HUES6 (cell line): ENCODE results near the gene TYMP.

ENCODE experiments used
- H3K27ac ChIP-seq: 2 replicates; pipeline ENCODE4 v1.7.0; 2013; ENCODE audit warnings: low read depth, mild to moderate bottlenecking, low read length, inconsistent platforms
- H3K27me3 ChIP-seq: 2 replicates; pipeline ENCODE4 v1.6.1; 2013; ENCODE audit warnings: low read length; ENCODE audit not compliant: control insufficient read depth, insufficient read depth
- H3K36me3 ChIP-seq: 2 replicates; pipeline ENCODE4 v1.6.1; 2013; ENCODE audit warnings: low read length; ENCODE audit not compliant: control insufficient read depth, insufficient read depth
- H3K4me1 ChIP-seq: 2 replicates; pipeline ENCODE4 v1.6.1; 2013; ENCODE audit warnings: low read length; ENCODE audit not compliant: control insufficient read depth, insufficient read depth
- H3K4me3 ChIP-seq: 2 replicates; pipeline ENCODE4 v1.5.1; 2013; ENCODE audit warnings: low read depth, low read length
- H3K9ac ChIP-seq: one replicate; pipeline ENCODE4 v1.6.1; 2013; ENCODE audit warnings: mild to moderate bottlenecking, low read length
- H3K9me3 ChIP-seq: 2 replicates; pipeline ENCODE4 v1.6.1; 2013; ENCODE audit warnings: low read depth, low read length; ENCODE audit not compliant: control insufficient read depth, insufficient read depth

TYMP gene

DNA sequence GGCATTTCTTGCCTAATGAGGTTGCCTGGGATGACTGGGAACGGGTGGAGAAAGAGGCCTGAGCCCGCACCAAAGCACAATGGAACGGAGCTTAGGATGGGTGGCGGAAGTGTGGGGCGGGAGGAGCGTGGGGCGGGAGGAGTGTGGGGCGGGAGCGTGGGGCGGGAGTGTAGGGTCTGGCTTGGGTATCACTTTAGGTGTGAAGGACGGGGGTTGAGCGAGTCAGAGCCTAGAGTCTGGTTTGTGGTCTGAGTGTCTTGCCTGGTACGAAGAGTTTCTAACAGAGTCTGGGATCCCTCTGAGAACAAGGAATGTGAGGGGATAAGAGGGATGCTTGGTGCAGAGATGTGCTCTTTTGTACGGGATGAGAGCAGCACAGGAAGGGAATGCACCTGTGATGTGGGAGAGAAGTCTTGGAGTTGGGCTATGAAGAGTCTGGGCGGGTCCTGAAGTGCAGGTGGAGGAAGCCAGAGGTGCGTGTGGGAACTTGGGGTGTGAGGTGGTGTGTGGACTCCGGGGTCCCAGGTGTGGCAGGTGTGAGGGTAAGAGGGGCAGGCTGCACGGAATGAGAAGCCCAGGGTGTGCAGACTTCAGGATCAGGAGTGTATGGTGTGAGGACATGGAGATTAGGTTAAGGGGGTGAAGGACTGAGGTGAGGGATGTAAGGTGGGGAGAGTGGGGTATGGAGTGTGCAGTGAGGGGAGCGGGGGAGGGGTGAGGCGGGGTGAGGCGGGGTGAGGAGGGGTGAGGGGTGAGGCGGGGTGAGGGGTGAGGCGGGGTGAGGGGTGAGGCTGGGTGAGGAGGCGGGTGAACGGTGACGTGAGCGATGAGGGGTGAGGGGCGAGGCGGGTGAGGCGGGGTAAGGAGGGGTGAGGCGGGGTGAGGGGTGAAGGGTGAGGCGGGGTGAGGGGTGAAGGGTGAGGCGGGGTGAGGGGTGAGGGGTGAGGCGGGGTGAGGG, 31.9 kb upstream of the TYMP start:
- no peak overlapping the region for H3K9ac ChIP-seq
- H3K27ac ChIP-seq, result no peak overlapping the region
- H3K4me3 ChIP-seq, result no peak overlapping the region
- peaks cover 35% of the 10 kb centered on the region for H3K27me3 ChIP-seq
- H3K9me3 ChIP-seq, result no peaks in the 10 kb centered on the region
- no peaks in the 10 kb centered on the region for H3K36me3 ChIP-seq
- H3K4me1 ChIP-seq, result no peaks in the 10 kb centered on the region

DNA sequence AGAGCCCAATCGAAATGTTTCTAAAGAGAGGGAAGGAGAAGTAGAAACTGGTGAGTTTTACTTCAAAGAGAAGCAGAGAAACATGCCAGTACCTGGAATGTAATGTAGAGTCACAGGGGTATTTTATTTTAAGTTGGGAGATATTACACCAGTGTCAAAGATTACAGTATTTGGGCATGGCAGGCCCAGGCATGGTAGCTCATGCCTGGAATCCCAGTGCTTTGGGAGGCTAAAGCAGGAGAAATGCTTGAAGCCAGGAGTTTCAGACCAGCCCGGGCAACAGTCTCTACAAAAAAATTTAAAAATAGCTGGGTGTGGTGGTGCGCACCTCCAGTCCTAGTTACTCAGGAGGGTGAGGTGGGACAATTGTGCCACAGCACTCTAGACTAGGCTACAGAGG, 30.2 kb upstream of the TYMP start:
- Histone ChIP-seq H3K36me3 (no peaks in the 10 kb centered on the region), H3K4me3 (no peak overlapping the region), H3K27me3 (peaks cover 30% of the 10 kb centered on the region), H3K4me1 (no peaks in the 10 kb centered on the region), H3K27ac (no peak overlapping the region), H3K9ac (no peak overlapping the region), H3K9me3 (no peaks in the 10 kb centered on the region)

DNA sequence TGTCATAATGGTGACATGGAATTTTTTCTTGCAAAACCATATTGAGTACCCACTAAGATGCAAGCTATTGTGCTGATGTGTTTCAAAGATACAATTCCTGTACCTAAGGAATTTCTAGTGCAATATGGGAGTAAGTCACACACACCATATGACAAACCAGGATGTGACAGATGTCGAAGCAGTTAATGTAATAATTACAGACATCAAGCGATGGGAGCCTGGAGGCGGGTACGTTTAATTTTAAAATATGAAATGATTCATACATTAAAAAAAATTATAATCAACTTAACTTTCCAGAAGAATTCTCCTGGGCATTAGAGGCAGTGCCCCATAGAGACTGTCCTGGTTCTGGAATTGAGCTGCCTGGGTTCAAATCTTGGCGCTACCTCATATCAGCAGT, 26.9 kb upstream of the TYMP start:
- H3K36me3 ChIP-seq, result no peaks in the 10 kb centered on the region
- no peaks in the 10 kb centered on the region for H3K9me3 ChIP-seq
- no peaks in the 10 kb centered on the region for H3K4me1 ChIP-seq
- no peak overlapping the region for H3K4me3 ChIP-seq
- no peak overlapping the region for H3K9ac ChIP-seq
- no peak overlapping the region for H3K27ac ChIP-seq
- peaks cover 10% of the 10 kb centered on the region; the same call in 1 of the 2 replicates for H3K27me3 ChIP-seq

DNA sequence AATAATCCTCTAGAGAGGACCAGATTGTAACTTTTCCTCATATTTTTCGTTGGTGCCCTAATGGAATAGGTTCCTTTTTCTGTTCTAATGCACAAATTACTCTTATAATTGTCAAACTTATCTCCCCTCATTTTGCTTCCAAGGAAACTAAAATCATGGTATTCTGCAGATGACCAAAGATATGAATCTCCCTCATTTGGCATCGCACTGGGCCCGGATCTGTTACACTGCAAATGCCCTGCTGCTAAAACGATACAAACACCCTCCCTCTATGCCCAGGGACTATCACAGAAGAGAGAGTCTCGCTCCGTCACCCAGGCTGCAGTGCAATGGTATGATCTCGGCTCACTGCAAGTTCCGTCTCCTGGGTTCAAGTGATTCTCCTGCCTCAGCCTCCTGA, 23.5 kb upstream of the TYMP start:
- Histone ChIP-seq H3K9me3 (no peaks in the 10 kb centered on the region), H3K4me1 (no peaks in the 10 kb centered on the region), H3K4me3 (no peak overlapping the region), H3K27me3 (no peaks in the 10 kb centered on the region), H3K9ac (no peak overlapping the region), H3K27ac (no peak overlapping the region), H3K36me3 (no peaks in the 10 kb centered on the region)

DNA sequence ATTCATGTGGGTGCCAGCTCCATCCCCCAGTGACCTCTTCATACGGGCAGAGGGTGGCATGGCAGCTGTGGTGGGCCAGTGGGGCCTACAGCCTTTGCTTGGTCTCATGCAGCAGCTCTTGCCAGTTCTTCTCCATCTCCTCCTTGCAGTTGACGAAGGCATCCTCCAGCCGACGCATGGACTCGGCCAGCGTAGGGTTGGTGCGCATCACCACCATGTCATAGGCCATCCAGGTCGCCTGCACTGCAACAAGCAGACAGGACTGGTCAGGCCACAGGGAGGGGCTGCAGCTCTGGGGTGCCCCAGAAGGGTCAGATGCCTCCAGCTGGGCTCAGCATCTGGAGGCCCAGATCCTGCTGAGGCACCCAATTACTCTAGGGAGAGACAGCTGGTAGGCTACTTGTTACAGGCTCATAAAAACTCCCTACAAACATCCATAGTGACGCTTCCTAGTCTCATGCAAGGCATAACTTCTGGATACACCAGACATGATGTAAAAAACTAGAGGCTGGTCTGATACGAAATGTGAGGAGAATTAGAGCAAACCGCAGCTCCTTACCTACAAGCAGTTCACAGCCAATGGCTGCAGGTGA, 21.4 kb upstream of the TYMP start:
- Histone ChIP-seq H3K36me3 (no peaks in the 10 kb centered on the region), H3K4me3 (no peak overlapping the region), H3K9ac (no peak overlapping the region), H3K9me3 (no peaks in the 10 kb centered on the region), H3K27me3 (peaks cover 1% of the 10 kb centered on the region), H3K4me1 (no peaks in the 10 kb centered on the region), H3K27ac (no peak overlapping the region)

DNA sequence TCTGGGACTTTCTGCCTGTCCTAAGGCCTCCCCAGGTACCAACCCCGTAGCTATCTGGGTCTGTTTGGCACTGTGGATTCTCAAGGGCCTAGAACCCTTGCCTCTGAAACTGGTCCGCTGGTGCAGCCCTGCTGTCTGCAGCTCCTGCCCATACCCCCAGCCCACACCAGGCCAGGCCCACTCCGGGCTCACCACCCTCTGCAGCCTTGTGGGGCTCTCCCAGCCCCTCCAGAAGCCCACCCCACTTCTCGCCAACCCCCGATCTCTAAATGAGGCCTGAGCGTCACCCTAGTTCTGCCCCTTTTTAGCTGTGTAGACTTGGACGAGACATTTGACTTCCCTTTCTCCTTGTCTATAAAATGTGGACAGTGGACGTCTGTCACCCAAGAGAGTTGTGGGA, 20.6 kb upstream of the TYMP start:
- H3K27ac ChIP-seq, result no peak overlapping the region
- no peaks in the 10 kb centered on the region for H3K36me3 ChIP-seq
- peaks cover 10% of the 10 kb centered on the region for H3K27me3 ChIP-seq
- no peak overlapping the region for H3K9ac ChIP-seq
- H3K4me1 ChIP-seq, result no peaks in the 10 kb centered on the region
- H3K9me3 ChIP-seq, result no peaks in the 10 kb centered on the region
- no peak overlapping the region for H3K4me3 ChIP-seq

DNA sequence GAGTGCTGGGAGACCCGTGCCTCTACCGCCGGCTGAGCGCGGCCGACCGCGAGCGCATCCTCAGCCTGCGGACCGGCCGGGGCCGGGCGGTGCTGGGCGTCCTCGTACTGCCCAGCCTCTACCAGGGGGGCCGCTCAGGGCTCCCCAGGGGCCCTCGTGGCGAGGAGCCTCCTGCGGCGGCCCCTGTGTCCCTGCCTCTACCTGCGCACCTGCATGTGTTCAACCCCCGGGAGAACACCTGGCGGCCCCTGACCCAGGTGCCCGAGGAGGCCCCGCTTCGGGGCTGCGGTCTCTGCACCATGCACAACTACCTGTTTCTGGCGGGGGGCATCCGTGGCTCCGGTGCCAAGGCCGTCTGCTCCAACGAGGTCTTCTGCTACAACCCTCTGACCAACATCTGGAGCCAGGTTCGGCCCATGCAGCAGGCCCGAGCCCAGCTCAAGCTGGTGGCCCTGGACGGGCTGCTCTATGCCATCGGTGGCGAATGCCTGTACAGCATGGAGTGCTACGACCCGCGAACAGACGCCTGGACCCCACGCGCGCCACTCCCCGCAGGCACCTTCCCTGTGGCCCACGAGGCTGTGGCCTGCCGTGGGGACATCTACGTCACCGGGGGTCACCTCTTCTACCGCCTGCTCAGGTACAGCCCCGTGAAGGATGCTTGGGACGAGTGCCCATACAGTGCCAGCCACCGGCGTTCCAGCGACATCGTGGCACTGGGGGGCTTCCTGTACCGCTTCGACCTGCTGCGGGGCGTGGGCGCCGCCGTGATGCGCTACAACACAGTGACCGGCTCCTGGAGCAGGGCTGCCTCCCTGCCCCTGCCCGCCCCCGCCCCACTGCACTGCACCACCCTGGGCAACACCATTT, 19.3 kb upstream of the TYMP start:
- Histone ChIP-seq H3K9me3 (no peaks in the 10 kb centered on the region), H3K4me1 (no peaks in the 10 kb centered on the region), H3K27me3 (peaks cover 22% of the 10 kb centered on the region), H3K9ac (no peak overlapping the region), H3K27ac (no peak overlapping the region), H3K36me3 (no peaks in the 10 kb centered on the region), H3K4me3 (no peak overlapping the region)

DNA sequence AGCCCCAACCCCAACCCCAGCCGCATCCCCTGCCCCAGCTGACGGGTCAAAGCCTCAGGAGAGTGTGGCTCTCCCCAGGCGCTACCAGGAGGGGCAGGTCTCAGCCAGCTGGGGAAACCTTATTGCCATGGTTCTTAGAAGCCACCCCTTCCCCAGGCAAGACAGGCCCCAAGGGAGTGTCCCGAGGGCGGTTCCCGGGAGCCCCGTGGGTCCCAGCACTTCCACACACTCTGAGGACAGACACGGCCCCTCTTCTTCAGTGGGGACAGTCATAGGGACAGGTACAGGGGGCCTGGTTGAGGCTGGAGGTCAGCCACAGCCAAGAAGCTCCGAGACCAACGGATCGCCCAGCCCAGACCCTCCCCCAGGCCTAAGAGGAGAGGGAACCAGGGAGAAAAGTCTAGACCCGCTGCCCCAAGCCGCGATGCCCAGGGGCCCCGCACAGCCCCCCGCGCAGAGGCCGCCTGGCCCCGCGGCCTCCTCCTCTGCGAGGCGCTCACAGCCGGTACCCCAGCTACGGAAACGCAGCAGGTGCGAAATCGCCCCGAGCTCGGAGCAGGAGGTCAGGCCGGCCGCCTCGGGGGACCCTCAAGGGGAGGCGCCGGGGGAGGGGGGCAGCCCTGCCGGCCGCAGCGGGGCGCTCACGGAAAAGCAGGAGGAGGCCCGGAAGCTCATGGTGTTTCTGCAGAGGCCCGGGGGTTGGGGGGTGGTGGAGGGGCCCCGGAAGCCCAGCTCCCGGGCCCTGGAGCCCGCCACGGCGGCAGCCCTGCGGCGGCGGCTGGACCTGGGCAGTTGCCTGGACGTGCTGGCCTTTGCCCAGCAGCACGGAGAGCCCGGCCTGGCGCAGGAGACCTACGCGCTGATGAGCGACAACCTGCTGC, 18.5 kb upstream of the TYMP start:
- Histone ChIP-seq H3K9ac (no peak overlapping the region), H3K27me3 (peaks cover 22% of the 10 kb centered on the region), H3K27ac (no peak overlapping the region), H3K36me3 (no peaks in the 10 kb centered on the region), H3K4me3 (no peak overlapping the region), H3K4me1 (no peaks in the 10 kb centered on the region), H3K9me3 (no peaks in the 10 kb centered on the region)

DNA sequence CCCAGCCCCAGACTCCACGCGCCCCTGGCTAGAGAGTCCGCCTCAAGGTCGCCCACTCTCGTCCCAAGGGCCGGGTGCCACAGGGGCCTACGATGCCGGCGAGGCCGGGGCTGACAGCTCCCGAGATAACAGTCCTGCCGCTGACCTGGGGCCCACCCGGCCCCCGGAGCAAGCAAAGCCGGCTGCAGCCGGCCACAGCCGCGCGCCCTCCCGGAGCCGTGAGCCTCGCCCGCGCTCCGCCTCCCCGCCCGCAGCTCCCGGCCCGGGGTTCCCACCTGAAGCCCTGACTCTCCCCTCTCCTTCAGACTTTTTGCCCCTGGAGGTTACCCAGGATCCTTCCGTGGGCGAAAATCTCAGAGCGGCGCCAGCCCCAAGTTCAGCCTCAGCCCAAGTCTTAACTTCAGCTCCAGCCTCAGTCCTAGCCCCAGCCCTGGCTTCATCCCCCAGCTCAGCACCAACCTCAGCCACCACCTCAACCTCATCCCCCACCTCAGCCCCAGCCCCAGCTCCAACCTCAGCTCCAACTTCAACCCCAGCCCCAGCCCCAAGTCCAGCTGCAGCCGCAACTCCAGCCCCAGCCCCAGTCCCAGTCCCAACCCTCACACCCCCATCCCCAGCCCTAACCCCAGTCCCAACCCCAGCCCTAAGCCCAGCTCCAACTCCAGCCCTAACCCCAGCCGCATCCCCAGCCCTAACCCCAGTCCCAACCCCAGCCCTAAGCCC, 17.6 kb upstream of the TYMP start:
- Histone ChIP-seq H3K27me3 (peaks cover 22% of the 10 kb centered on the region), H3K27ac (no peak overlapping the region), H3K9me3 (no peaks in the 10 kb centered on the region), H3K4me1 (no peaks in the 10 kb centered on the region), H3K4me3 (no peak overlapping the region), H3K9ac (no peak overlapping the region), H3K36me3 (no peaks in the 10 kb centered on the region)
